ENCODE data around the gene PPIB.

Gene PPIB

DNA sequence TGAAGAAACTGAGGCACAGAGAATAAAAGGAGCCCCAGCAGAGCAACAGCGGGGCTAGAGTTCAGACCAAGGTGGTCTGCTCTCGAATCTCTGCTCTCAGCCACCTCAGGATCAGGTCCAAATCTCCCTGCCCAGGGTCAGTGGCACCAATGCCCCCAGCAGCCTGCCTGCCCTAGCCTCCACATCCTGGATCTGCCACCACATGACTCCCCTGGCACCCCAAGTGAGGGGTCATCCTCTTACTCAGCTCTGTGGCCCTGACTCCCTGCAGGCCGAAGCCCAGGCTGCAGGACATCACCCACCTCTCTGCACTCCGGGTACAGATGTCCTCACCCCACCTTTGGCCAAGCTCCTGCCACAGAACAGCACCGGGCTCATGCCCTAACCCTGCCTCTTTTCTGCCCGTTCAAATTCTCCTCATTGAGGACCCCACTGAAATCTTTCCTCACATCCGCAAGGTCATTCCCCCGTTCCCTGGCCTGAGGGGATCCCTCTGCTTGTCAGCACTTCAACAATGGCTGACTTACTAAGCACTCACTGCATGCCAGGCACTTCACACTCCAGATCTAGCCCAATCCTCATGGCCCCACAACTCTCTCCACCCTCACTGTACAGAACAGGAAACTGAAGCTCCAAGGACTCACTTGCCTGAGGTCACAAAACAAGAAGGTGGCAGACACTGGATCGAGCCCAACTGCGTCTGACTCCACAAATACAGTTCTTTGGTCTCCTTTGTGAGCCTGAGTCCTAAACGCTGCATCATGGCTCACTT, 4.3 kb downstream of the PPIB start:
- DNase-seq (ENCODE audit: low read depth) = peak; percentile 9

DNA sequence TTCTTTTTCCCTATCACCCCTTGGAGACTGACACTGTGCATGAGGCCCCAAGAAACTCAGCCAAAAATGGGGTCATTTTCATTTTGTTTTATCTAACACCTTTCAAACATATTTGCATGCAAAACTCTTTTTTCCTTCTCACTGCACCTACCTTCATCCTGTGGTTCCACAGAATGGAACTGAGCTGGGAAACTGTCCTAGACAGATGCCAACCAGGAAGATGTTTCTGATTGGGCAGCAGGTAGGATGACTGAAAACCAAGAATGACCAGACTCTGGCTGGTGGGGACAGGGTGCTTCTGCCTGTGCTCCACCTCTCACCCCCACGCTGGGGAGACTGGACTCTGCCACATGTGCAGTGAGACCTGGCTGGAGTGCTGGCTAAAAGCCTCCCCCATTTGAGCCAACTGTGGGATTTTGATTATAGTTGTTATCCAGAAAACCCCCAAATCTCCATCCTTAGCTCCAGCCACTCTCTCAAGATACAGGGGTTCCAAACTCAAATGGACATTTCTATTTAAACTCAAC, 5.2 kb downstream of the PPIB start:
- DNase-seq (ENCODE audit: low read depth) = no peak

DNA sequence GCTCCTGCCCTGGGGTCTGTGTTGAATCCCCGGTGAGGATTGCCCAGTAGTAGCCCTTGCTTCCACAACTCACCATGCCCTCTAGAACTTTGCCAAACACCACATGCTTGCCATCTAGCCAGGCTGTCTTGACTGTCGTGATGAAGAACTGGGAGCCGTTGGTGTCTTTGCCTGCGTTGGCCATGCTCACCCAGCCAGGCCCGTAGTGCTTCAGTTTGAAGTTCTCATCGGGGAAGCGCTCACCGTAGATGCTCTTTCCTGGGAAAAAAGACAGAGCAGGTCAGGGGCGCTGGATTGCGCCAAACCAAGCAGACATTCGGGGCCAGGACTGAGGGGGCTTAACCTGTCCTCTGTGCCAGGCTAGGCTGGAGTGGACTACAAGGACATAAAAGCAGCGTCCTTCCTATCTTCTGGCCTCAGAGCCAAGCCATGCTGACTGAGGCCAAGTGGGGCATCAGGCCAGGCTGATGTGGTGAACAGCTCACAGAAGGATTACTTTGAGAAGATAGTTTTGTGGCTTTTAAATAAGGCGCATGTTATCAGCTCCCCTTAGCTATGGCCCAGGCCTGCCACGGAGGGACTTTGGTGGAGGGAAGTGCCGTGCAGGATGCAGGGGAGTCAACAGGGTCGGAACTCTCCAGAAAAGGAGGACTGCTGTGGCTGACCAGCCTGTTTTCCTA, 6.0 kb downstream of the PPIB start:
- no peak for DNase-seq (ENCODE audit: low read depth)

DNA sequence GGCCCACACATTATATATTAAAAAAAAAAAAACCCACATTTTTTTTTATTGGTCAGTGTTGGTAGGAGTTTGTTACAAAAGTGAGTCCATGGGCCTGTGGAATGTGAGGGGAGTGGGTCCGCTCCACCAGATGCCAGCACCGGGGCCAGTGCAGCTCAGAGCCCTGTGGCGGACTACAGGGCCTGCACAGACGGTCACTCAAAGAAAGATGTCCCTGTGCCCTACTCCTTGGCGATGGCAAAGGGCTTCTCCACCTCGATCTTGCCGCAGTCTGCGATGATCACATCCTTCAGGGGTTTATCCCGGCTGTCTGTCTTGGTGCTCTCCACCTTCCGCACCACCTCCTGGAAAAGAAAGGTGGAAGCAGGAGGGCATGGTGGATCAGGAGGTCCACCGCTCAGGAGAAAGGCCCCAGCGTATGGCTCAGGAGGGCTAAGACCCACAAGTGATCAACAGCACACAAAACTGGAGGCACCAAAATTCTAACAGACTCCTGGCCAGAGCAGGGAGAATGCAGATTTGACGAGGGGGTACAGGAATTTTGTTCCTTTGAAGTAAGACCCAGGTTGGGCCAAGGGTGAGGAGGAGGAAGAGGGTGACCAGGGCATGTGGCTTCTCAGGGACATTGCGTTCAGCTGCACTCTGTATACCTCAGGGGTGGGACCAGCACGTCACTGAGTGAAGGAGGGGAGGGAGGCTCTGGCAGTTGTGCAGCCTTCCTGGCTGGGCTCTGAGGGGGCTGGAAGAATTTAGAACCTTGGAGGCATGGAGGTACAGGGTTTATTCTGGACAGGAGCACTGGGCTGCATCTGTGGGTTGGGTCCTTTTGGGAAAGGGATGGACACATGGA, 6.8 kb downstream of the PPIB start:
- no peak for DNase-seq (ENCODE audit: low read depth)

DNA sequence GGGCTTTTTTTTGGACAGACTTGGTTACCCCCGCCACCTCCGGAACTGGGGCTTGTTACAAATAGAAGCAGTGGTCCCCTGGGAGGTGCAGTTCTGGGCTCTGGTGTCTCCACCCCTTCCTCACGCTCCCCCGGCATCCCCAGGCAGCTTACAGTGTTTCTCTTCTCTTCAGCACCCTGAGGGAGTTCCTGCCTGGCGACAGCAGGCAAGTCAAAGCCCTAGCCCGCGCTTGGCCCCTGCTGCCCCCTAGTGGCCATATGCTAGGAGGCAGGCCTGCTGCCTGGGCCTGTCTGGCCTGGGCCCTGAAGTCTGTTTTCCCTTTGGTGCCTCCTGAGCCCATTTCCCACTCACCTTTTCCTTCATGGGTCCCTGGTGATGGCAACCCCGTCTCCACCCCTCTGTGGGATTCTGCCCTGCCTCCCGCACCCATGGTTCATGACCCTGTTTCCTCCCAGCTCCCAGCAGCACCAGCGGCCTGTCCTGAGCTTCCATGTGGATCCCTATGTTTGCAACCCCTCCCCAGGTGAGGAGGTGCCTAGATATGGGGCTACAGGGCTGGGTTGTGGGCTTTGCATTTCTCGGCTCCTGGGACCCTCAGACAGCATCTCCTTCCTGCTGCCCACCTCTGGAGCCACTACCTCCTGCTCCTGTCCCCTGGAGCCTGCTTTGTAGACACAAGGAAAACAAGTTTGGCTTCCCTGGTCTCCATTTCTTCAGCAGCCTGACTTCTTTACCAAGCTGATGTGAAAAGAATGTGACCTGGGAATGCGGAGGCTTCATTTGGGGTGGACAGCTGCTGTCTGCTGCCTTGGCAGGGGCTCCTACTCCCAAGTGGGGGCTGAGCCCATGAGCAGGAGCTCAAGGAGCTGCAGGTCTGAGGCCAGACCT, 9.1 kb downstream of the PPIB start:
- DNase-seq (ENCODE audit: low read depth) = peak; percentile 85

DNA sequence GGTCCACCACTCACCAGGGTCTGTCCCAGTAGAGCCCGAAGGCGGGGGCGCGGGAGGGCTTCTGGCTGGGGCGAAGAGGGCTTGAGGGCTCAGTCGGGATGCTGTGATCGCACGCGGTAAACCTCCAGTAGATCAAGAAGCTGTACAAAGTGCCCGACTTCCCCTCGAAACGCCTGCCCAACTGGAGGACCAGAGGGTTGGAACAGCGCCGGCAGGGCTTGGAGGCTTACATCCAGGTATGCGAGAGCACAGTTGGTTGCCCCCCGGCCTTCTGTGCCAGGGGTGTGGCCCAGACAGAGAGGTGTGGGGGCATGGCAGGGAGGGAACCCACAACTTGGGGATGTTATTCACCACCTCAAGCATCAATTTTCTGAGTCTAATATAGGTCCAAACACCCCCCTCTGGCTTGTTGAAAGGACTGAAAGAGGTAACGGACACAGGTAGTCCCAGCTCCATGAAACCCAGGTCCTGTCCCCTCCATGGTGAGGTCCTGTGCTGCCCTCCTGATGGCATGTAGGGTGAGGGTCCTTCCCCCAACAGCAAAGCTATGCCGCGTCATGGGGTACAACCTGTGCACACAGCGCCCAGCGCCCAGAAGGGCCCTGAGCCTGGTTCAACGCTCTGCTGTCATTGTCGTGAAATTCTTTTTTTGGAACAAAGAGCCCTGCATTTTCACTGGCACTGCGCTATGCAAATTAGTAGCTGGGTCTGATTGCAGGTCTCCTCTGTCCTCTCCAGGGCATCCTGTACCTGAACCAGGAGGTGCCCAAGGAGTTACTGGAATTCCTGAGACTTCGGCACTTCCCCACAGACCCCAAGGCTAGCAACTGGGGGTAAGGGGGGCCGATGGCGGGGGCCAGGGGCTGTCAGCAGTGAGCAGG, 10.1 kb downstream of the PPIB start:
- DNase-seq (ENCODE audit: low read depth) = peak; percentile 37

DNA sequence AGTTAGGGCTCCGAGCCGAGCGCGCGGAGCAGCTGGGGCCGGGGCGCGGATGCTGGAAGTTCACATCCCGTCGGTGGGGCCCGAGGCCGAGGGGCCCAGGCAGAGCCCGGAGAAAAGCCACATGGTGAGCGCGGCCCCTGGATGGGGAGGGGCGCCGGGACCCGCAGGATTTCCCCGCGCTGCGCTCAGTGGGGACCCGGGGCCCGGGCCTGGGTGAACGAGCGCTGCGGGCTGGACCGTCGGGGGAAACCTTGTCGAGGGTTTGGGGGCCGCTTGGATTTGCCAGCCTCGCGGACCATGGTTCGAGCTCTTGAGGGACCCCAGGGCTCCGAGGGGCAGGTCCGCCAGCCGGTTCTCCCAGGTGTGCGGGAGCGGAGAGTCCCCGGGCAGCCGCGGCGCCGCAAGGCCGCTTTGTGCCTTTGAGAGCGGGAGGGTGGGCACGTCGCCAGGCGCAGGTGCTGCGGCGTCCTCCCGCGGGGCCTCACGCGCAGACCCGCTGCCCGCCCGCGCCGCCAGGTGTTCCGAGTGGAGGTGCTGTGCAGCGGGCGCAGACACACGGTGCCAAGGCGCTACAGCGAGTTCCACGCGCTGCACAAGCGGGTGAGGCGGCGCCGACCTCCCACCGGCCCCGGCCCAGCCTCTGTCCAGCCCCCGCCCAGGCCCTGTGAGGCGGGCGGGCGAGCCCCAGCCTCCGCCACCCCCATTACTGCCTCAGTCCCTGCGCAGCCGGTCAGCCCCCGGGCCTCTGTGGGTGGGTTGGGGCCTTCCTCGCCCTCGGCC, 10.9 kb downstream of the PPIB start, which contains the start of gene SNX22:
Gene SNX22 (plus strand): TSS at position 5 of the 780 bp plus-strand sequence. CDS start 45 bp downstream, at position 50.
- peak; percentile 11 for DNase-seq (ENCODE audit: low read depth)

DNA sequence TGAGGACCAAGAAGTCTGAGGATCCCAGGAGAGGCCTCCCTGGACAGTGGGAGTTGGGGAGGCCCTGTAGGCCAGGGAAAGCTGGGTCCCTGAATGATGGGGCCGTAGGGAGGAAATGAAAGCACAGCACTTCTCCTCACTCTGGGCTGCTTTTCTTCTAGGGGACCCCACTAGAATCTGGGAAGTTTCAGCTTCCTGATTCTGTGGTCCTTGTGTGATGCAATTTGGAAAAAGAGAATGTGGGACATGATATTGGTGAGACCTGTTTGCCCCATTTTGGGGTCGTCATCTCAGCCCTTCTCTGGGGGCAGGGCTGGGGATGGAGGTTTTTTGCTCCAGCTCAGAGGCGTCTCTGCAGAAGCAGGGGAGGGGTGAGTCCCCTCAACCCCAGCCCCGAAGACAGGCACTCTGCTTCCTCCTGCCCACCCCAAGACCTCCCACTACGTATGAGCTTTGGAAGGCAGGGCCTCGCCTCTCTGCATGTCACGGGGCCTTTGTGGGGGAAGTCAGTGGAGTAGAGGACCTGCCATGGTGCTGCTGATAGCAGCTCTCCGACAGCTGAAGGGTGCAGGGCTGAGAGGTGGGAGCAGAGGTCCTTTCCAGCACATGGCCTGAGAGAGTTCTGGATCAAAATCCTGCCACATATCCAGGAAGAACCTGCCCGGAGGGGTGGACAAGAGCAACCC, 12.8 kb downstream of the PPIB start:
- no peak for DNase-seq (ENCODE audit: low read depth)

DNA sequence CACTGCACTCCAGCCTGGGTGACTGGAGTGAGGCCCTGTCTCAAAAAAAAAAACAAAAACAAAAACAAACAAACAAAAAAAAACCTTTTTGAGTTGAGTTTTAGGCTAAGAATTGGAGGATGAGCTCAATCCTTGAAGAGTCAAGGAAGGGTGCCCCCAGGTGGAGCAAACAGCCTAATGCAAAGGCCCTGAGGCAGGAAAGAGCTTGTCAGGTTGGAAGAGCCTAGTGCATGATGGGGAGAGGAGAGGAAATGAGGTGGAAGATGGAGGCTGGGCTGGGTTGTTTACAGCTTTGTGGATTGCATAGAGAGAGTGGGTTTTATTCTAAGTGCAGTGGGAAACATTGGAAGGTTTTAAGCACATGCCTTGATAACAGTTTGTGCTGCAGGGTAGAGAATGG, 13.4 kb downstream of the PPIB start:
- peak; percentile 60 for DNase-seq (ENCODE audit: low read depth)

DNA sequence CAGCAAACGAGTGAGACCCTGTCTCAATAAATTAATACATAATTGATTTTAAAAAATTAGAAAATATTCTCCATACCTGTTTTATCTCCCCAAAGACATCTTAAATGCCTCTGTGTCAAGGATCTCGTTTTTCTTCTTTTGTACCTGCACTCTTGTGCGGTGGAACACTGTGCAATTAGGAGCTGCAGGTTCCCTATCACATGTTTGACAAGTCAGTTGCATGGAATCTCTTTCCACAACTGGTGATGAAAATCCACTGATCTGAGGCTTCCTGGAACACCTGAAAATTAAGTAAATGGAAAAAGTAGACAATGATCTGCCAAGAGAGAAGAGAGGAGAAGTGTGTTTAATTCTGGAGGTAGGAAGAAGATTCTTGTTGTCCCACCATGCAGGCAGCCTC, 14.2 kb downstream of the PPIB start:
- DNase-seq (ENCODE audit: low read depth) = no peak

DNA sequence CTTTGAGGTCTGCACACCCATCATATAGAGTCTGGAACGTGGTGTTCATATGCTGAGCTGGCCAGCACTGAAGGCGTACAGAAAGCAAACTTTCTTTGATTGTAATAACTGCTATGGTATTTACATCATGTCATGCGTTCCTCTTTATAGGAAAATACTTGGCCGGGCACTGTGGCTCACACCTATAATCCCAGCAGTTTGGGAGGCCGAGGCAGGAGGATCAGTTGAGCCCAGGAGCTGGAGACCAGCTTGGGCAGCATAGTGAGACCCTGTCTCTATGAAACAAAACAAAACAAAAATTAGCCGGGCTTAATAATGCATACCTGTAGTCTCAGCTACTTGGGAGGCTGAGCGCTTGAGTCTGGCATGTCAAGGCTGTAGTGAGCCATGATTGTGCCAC, 14.7 kb downstream of the PPIB start:
- DNase-seq (ENCODE audit: low read depth) = no peak

DNA sequence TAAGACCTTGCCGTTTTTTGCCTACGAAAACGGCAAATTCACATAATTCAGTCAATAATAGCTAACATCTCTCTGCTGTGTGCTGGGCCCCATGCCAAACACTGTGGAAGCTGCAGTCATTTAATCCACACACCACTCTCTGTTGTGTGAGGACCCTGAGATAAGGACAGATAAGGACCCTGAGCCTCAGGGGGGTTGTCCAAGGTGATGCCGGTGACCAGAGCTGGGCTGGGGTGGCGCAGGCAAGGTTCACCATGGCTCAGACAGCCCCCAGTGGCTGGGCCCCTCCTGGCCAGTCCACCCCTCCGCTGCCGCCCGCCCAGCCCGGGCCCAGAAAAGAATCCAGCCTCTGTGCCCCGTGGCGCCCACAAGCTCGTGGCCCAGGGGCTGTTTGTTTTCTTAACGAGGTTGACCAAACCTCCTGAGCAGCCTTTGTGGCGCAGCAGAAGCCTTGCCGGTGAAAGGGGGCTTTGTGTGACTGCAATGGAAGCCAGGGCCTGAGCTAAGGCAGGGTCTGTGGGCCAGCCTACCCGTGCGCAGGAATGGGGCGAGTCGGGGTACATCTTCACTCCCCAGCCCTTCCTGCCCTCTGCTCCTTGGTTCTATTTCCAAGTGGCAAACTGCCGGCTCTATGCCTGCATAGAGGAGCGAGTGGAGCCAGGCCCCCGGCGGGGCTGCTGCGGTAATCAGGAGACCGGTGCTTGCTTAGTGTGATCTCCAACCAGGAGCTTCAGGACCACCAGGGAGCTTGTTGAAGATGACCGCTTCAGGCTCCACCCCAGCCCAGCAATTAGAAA, 15.7 kb downstream of the PPIB start:
- no peak for DNase-seq (ENCODE audit: low read depth)

DNA sequence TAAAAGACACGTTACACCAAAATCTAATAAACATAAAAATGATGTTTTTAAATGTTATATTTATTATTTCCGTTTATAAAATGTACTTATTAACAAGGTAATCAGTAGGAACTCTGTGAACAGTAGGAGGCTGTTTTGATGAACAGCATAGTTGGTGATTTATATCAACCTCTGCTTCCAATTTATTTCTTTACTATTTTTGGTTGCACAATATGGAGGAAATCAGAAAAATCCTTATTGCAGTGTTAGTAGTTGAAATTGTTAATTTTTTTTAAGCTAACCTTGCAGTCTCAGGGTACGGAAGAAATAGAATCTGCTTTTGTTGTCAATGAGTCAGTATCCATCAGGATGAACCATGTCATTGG, 16.3 kb downstream of the PPIB start:
- DNase-seq (ENCODE audit: low read depth) = no peak

DNA sequence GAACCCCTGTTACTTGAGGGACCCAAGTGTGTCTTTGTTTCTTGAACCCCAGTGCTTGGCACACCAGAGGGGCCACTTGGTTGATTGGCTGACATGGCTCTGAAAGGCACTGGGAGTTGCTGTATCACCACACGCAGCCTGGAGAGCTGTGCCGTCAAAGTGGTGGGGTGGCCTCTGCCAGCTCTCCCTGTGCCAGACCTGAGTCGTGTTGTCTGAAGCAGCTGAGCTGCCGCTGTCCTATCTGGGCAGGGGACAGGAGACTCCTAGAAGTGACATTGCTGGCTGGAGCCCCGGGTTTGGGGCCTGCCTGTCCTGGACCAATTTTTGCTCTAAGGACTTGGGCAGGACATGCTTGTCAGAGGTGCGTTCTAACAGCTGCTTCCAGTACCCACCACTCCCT, 16.8 kb downstream of the PPIB start:
- no peak for DNase-seq (ENCODE audit: low read depth)

DNA sequence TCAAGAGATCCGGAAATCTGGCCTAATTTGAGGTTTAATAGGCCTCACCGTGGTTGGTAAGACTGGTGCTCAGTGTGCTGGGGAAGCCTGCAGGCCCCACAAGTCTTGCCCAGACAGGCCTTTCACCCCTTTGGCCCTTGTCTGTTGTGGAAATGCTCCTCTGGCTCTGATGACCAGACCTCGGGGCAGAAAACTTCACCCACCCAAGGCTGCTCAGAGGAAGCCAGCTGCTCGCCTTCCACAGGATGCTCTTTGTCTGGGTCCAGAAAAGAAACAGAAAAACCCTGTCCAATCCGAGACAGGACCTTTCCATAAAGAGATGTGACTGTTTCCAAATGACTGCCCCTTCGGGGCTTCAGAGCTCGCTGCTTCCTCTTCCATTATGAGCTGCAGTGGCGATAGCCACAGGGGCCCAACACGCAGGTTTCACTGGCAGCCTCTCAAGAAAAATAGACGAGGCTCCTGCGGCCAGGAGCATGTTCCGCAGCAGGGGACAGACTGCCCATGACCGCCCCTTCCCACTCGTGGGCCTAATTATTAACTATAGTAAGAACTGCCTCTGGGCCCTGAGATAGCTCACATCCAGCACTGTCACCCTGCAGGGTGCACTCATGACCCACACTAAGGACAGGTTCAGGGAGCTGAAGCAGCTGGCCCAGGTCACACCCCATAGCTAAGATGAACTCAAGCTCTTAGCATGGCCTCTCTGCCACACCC, 18.1 kb downstream of the PPIB start:
- no peak for DNase-seq (ENCODE audit: low read depth)

DNA sequence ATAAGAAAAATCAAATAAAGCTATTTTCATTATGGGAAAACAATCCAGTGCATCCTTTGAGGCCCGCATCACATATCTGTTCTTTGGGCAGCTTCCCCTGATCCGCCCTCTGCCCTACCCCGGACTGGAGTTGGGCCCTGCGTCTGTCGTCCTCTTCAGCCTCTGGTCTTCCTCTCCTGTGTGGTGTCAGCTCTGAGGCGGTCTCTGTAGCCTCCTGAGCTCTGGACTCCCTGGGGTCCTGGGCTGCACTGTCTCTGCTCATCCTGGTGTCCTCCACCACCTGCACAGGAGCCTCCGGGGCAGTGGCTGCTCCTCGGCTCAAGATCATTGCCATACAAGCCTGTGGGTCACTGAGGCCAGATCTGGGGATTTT, 18.6 kb downstream of the PPIB start:
- no peak for DNase-seq (ENCODE audit: low read depth)

DNA sequence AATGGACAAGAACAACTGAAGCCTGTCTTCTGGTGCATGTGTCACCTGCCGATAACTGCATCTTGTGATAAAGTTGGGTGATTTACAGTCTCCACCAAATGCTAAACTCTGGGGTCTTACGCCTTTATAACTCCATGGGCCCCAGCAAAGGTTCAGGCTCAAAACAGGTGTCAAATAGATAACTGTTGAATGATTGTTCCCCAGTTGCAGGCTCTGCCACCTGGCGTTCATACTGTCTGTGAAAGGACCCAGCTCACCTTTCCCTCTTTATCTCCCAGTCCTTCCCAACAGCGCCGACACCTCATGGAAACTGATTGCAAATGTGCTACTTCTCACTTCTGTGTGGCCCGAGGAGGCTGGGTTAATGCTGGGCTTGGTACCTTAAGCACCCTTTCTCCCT, 19.5 kb downstream of the PPIB start:
- DNase-seq (ENCODE audit: low read depth) = no peak
